Neutrophil (primary cell): ENCODE data around the gene HPCAL1.

Experiments used
- H3K27ac ChIP-seq: fragments of 200-600 bp; sonication (generic); 2 replicates; pipeline ENCODE4 v1.5.1; 2016; ENCODE audit warnings: mild to moderate bottlenecking, moderate library complexity
- H3K27me3 ChIP-seq: fragments of 200-600 bp; sonication (generic); 2 replicates; pipeline ENCODE4 v1.6.0; 2016; ENCODE audit warnings: mild to moderate bottlenecking
- H3K36me3 ChIP-seq: fragments of 200-600 bp; sonication (generic); 2 replicates; pipeline ENCODE4 v1.5.1; 2017
- H3K4me1 ChIP-seq, 2 experiments: fragments of 200-600 bp in 1 of 2; sonication (generic) in 1 of 2; 1 replicate in 1 of 2; 2 replicates in 1 of 2; pipeline versions ENCODE4 v1.5.1 to v1.6.1; 2013 to 2016; ENCODE audit warnings: low read depth in 1 of 2, low read length in 1 of 2, mild to moderate bottlenecking in 1 of 2, moderate library complexity in 1 of 2; ENCODE audit not compliant: control insufficient read depth in 1 of 2, insufficient read depth in 1 of 2
- H3K4me3 ChIP-seq, 2 experiments: fragments of 200-600 bp in 1 of 2; sonication (generic) in 1 of 2; 1 replicate in 1 of 2; 2 replicates in 1 of 2; pipeline ENCODE4 v1.5.1; 2013 to 2016; ENCODE audit warnings: low read depth in 1 of 2, low read length in 1 of 2, mild to moderate bottlenecking in 1 of 2, moderate library complexity in 1 of 2
- H3K9me3 ChIP-seq: fragments of 200-600 bp; sonication (generic); 2 replicates; pipeline ENCODE4 v1.5.1; 2016
- CTCF ChIP-seq: fragments of 200-600 bp; sonication (generic); IDR thresholded peaks from 2 replicates; pipeline ENCODE4 v1.5.1; 2016; ENCODE audit warnings: antibody characterized with exemption

Gene HPCAL1

DNA sequence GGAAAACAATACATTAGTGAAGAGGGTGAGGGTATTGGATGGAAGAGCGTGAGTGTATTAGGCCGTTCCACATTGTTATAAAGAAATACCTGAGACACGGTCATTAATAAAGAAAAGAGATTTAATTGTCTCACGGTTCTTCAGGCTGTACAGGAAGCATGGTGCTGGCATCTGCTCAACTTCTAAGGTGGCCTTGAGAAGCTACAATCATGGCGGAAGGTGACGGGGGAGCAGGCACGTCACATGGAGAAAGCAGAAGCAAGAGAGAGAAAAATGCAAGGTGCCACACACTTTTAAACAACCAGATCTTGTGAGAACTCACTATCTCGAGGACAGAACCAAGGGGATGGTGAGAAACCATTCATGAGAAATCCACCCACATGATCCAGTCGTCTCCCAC lies 18.2 kb downstream of the HPCAL1 start:
- no peak overlapping the region for H3K27ac ChIP-seq
- TF ChIP-seq CTCF = no peak
- no peaks in the 10 kb centered on the region for H3K27me3 ChIP-seq
- peaks cover 7% of the 10 kb centered on the region in 2 experiments for H3K4me1 ChIP-seq
- no peak overlapping the region for H3K4me3 ChIP-seq
- no peaks in the 10 kb centered on the region for H3K9me3 ChIP-seq
- no peaks in the 10 kb centered on the region for H3K36me3 ChIP-seq

- no peak overlapping the region for H3K4me3 ChIP-seq
- no peaks in the 10 kb centered on the region for H3K27me3 ChIP-seq
- no peaks in the 10 kb centered on the region for H3K36me3 ChIP-seq
- H3K4me1 ChIP-seq = peaks cover 10 to 13% of the 10 kb centered on the region in 2 experiments
- H3K27ac ChIP-seq = no peak overlapping the region
- TF ChIP-seq CTCF = no peak
- H3K9me3 ChIP-seq = no peaks in the 10 kb centered on the region
Observed at GRCh38 chr2:10321622-10322021, 18.9 kb downstream of the HPCAL1 start.

DNA sequence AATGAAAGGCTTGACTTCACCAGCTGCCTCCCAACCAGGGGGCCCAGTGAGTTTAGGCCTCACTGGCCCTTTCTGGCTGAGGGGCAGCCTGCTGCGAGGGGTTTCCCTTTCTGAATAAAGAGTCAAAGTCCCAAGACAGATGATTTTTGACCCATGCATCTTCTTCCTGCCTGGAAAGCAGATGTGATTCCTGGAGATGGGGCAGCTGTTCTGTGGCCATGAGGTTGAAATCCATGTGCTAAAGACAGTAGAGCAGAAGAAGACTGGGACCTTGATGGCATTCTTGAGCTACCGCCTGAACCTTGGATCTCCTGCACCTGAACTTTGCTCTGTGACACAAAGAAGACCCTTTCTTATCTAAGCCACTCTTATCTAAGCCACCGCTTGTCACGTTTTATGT lies 19.8 kb downstream of the HPCAL1 start:
- no peak overlapping the region for H3K4me3 ChIP-seq
- no peaks in the 10 kb centered on the region for H3K36me3 ChIP-seq
- H3K4me1 ChIP-seq = peaks cover 10 to 13% of the 10 kb centered on the region in 2 experiments
- H3K9me3 ChIP-seq = no peaks in the 10 kb centered on the region
- H3K27me3 ChIP-seq = no peaks in the 10 kb centered on the region
- H3K27ac ChIP-seq = no peak overlapping the region
- TF ChIP-seq CTCF = no peak

DNA sequence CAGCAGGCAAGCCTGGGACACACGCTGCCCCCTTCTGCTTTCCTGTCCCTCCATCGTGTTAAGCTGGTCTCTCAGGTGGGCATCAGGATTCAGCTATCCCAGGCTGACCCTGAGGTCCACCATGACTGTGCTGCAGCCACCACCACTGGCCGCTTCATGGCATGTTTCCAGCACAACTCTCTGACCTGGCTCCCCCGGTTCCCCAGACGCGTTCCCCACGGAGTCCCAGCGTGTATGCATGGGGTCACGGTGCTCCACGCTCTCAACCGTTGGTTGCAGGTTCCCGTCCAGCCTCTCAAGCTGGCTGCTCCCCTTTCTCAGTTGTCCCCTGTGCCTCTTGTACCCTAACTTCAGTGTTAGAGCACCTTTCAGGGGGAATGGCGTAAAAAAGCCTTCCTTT lies 20.3 kb downstream of the HPCAL1 start:
- Histone ChIP-seq H3K27ac (no peak overlapping the region), H3K9me3 (no peaks in the 10 kb centered on the region), H3K4me1 (peaks cover 10 to 13% of the 10 kb centered on the region in 2 experiments), H3K27me3 (no peaks in the 10 kb centered on the region), H3K36me3 (no peaks in the 10 kb centered on the region), H3K4me3 (no peak overlapping the region)
- no peak for TF ChIP-seq CTCF

- no peak overlapping the region for H3K27ac ChIP-seq
- peaks cover 10 to 13% of the 10 kb centered on the region in 2 experiments for H3K4me1 ChIP-seq
- no peak for TF ChIP-seq CTCF
- H3K36me3 ChIP-seq = no peaks in the 10 kb centered on the region
- no peak overlapping the region for H3K4me3 ChIP-seq
- no peaks in the 10 kb centered on the region for H3K9me3 ChIP-seq
- H3K27me3 ChIP-seq = no peaks in the 10 kb centered on the region
Observed at GRCh38 chr2:10323535-10323934, 20.8 kb downstream of the HPCAL1 start.
